NCI-H69 (cell line): ENCODE data around the gene BMPER.
A peak's percentile ranks its signal among the peaks of the same experiment; 100 is the strongest.

ENCODE experiments used
- DNase-seq: peaks from one replicate; lab custom pipeline; 2025; lab: John Stamatoyannopoulos, UW

The BMPER gene

GRCh38 chr7:34064519-34065158 is 159.3 kb downstream of the BMPER start:
- no peak for DNase-seq

GRCh38 chr7:34066411-34066810 is 161.1 kb downstream of the BMPER start:
- no peak for DNase-seq

GRCh38 chr7:34067005-34067778 is 161.9 kb downstream of the BMPER start:
- DNase-seq, result peak; percentile 76

- no peak for DNase-seq
Measured at GRCh38 chr7:34069676-34070075, 164.3 kb downstream of the BMPER start.

- no peak for DNase-seq
Measured at GRCh38 chr7:34070511-34071323, 165.4 kb downstream of the BMPER start.

- DNase-seq, result no peak
Measured at GRCh38 chr7:34073676-34074075, 168.3 kb downstream of the BMPER start.

GRCh38 chr7:34074421-34074820 is 169.1 kb downstream of the BMPER start:
- no peak for DNase-seq

- DNase-seq, result no peak
Measured at GRCh38 chr7:34075523-34076370, 170.4 kb downstream of the BMPER start.

- DNase-seq, result no peak
Measured at GRCh38 chr7:34077168-34077567, 171.8 kb downstream of the BMPER start.

GRCh38 chr7:34078864-34079263 is 173.5 kb downstream of the BMPER start:
- no peak for DNase-seq

- no peak for DNase-seq
Measured at GRCh38 chr7:34080513-34080912, 175.2 kb downstream of the BMPER start.

- DNase-seq, result no peak
Measured at GRCh38 chr7:34081935-34082334, 176.6 kb downstream of the BMPER start.

- DNase-seq, result no peak
Measured at GRCh38 chr7:34083440-34083839, 178.1 kb downstream of the BMPER start.

GRCh38 chr7:34084651-34085050 is 179.3 kb downstream of the BMPER start:
- DNase-seq, result no peak

- DNase-seq, result no peak
Measured at GRCh38 chr7:34086064-34086463, 180.7 kb downstream of the BMPER start.

- no peak for DNase-seq
Measured at GRCh38 chr7:34086981-34087380, 181.6 kb downstream of the BMPER start.

GRCh38 chr7:34087892-34088891 is 182.9 kb downstream of the BMPER start:
- DNase-seq, result peak; percentile 30

- no peak for DNase-seq
Measured at GRCh38 chr7:34090816-34091215, 185.5 kb downstream of the BMPER start.

- DNase-seq, result peak; percentile 34
Measured at GRCh38 chr7:34091321-34091917, 186.1 kb downstream of the BMPER start.

- DNase-seq, result no peak
Measured at GRCh38 chr7:34093276-34093675, 187.9 kb downstream of the BMPER start.
